GM08714 (cell line): Measurements from ENCODE around the gene PCDHB2.
"Not testable (repeated sequence)": the region's sequence is repeated elsewhere in the genome, so short reads cannot be mapped to it uniquely, and the experiment has no call there.

ENCODE experiments used
- H3K4me3 ChIP-seq: fragments of 200-500 bp; sonication (Bioruptor generic); 2 replicates; pipeline ENCODE4 v1.5.1; 2014; ENCODE audit warnings: mild to moderate bottlenecking, low read length, inconsistent platforms
- ZNF274 ChIP-seq: IDR thresholded peaks from 2 replicates; pipeline ENCODE4 v1.6.1; 2012; ENCODE audit warnings: mild to moderate bottlenecking, low read depth, low read length

The PCDHB2 gene

GRCh38 chr5:141094481-141095262 is at the start of gene PCDHB2:
Gene PCDHB2, plus strand, starts transcription at chr5:141094615. Its CDS starts 176 bp downstream, at chr5:141094791.
- no peak for TF ChIP-seq ZNF274
- no peak within 1 kb of the TSS for H3K4me3 ChIP-seq

GRCh38 chr5:141050622-141051520 is 43.5 kb upstream of the PCDHB2 start, which contains the start of gene PCDHB1:
Gene PCDHB1, plus strand, starts transcription at chr5:141051374. Its CDS starts 97 bp downstream, at chr5:141051471.
- H3K4me3 ChIP-seq, result no peak within 1 kb of the TSS
- TF ChIP-seq ZNF274, result no peak

- H3K4me3 ChIP-seq, result no peak overlapping the region
- TF ChIP-seq ZNF274, result no peak
These were observed 42.9 kb upstream of the PCDHB2 start for GRCh38 chr5:141051521-141051866.

GRCh38 chr5:141077826-141078225 is 16.6 kb upstream of the PCDHB2 start:
- peak overlapping the region; percentile 16; the same call in 1 of the 2 replicates for H3K4me3 ChIP-seq
- no peak for TF ChIP-seq ZNF274

- no peak overlapping the region for H3K4me3 ChIP-seq
- TF ChIP-seq ZNF274, result no peak
These were observed 12.2 kb upstream of the PCDHB2 start for GRCh38 chr5:141082228-141082627.

GRCh38 chr5:141084487-141084989 is 9.9 kb upstream of the PCDHB2 start:
- peak overlapping the region; percentile 21 for H3K4me3 ChIP-seq
- no peak for TF ChIP-seq ZNF274

- no peak for TF ChIP-seq ZNF274
- H3K4me3 ChIP-seq, result no peak overlapping the region
These were observed 837 bp downstream of the PCDHB2 start for GRCh38 chr5:141095263-141095641.

- H3K4me3 ChIP-seq, result not testable (repeated sequence)
These were observed 1.8 kb downstream of the PCDHB2 start for GRCh38 chr5:141096181-141096580.

- H3K4me3 ChIP-seq, result not testable (repeated sequence)
These were observed 2.2 kb downstream of the PCDHB2 start for GRCh38 chr5:141096586-141096985.

- no peak within 1 kb of the TSS for H3K4me3 ChIP-seq
- no peak for TF ChIP-seq ZNF274
These were observed 5.9 kb downstream of the PCDHB2 start, which contains the start of gene PCDHB3 for GRCh38 chr5:141100243-141100805. Gene PCDHB3, plus strand, starts transcription at chr5:141100473. Its CDS starts 177 bp downstream, at chr5:141100650.

GRCh38 chr5:141101059-141101458 is 6.6 kb downstream of the PCDHB2 start:
- no peak for TF ChIP-seq ZNF274
- no peak overlapping the region for H3K4me3 ChIP-seq

GRCh38 chr5:141102070-141102469 is 7.7 kb downstream of the PCDHB2 start:
- not testable (repeated sequence) for H3K4me3 ChIP-seq

- H3K4me3 ChIP-seq, result not testable (repeated sequence)
These were observed 8.1 kb downstream of the PCDHB2 start for GRCh38 chr5:141102471-141102870.

GRCh38 chr5:141105350-141105749 is 10.9 kb downstream of the PCDHB2 start:
- no peak for TF ChIP-seq ZNF274
- H3K4me3 ChIP-seq, result no peak overlapping the region
